Gastrocnemius medialis (tissue), 4 donors: ENCODE data around the gene MEX3B. TPM values are rescaled to one million over a fixed set of nuclear protein-coding genes. Genes with fewer than 3 reads are reported as not detected.
A peak's percentile ranks its signal among the peaks of the same experiment; 100 is the strongest.

Source experiments
- ATAC-seq, 2 donors: fragments of 150-250 bp; one replicate each; pipeline ENCODE4 v1.9.1; 2016
- DNase-seq, 2 donors: peaks; one replicate each; pipeline ENCODE4 v3.0.0-alpha.2; 2019
- H3K27ac ChIP-seq, 4 donors: fragments of 200-600 bp; sonication (generic); 1 replicate in 1 of 4; 2 replicates in 3 of 4; pipeline ENCODE4 v1.5.1; 2016 to 2018; ENCODE audit warnings: mild to moderate bottlenecking in 2 of 4, moderate library complexity in 1 of 4
- H3K27me3 ChIP-seq, 3 donors: fragments of 200-600 bp; sonication (generic) in 2 of 3; 1 replicate in 1 of 3; 2 replicates in 2 of 3; pipeline versions ENCODE4 v1.5.1 to v1.6.0; 2016 to 2019; ENCODE audit warnings: mild to moderate bottlenecking in 1 of 3, moderate library complexity in 1 of 3
- H3K36me3 ChIP-seq, 2 donors: fragments of 200-600 bp; sonication (generic) in 1 of 2; one replicate each; pipeline ENCODE4 v1.5.1; 2017 to 2018
- H3K4me1 ChIP-seq, 2 donors: fragments of 200-600 bp; sonication (generic) in 1 of 2; one replicate each; pipeline ENCODE4 v1.5.1; 2016 to 2017; ENCODE audit warnings: mild to moderate bottlenecking in 2 of 2
- H3K4me3 ChIP-seq, 4 donors: fragments of 200-600 bp; sonication (generic) in 3 of 4; 1 replicate in 1 of 4; 2 replicates in 3 of 4; pipeline ENCODE4 v1.5.1; 2016 to 2019; ENCODE audit warnings: mild to moderate bottlenecking in 2 of 4
- H3K9me3 ChIP-seq, 3 donors: fragments of 200-600 bp; sonication (generic) in 2 of 3; 1 replicate in 1 of 3; 2 replicates in 2 of 3; pipeline ENCODE4 v1.5.1; 2016 to 2019
- CTCF ChIP-seq, 5 experiments: fragments of 450-650 bp in 3 of 5; fragments of 200-600 bp in 2 of 5; sonication (generic) in 2 of 5; IDR thresholded peaks in 4 of 5; conservative IDR thresholded peaks in 1 of 5; 1 replicate in 4 of 5; 2 replicates in 1 of 5; pipeline ENCODE4 v1.5.1; 2016 to 2019; ENCODE audit warnings: antibody characterized with exemption in 5 of 5, mild to moderate bottlenecking in 3 of 5, moderate library complexity in 3 of 5
- POLR2A ChIP-seq, 2 donors: fragments of 450-650 bp; IDR thresholded peaks; one replicate each; pipeline ENCODE4 v1.6.1; 2017; ENCODE audit warnings: antibody characterized with exemption in 2 of 2, mild to moderate bottlenecking in 2 of 2, moderate library complexity in 2 of 2
- in situ Hi-C, 4 donors: fragments of 200-750 bp; cut with MboI; loops; one replicate each; pipeline versions ENCODE4 v1.15.0 to v1.8.0; 2017; ENCODE audit warnings: low sequenced_read_pairs in 4 of 4
- intact Hi-C: fragments of 100-400 bp; cut with DNase I; formaldehyde crosslinking; loops from one replicate; pipeline ENCODE4 v1.15.1; 2023; ENCODE audit warnings: low total_unique reads
- total RNA-seq, 4 donors: library from RNA; depleted of rRNA; stranded (reverse); fragments of >200 nt; gene quantifications; one replicate each; pipeline versions ENCODE4 v1.1.0 to v1.2.3, GENCODE V29; 2016

The MEX3B gene
- total RNA-seq, 4 donors from 2014 or later, result 1.3 to 2.4 (median 1.4) TPM

DNA sequence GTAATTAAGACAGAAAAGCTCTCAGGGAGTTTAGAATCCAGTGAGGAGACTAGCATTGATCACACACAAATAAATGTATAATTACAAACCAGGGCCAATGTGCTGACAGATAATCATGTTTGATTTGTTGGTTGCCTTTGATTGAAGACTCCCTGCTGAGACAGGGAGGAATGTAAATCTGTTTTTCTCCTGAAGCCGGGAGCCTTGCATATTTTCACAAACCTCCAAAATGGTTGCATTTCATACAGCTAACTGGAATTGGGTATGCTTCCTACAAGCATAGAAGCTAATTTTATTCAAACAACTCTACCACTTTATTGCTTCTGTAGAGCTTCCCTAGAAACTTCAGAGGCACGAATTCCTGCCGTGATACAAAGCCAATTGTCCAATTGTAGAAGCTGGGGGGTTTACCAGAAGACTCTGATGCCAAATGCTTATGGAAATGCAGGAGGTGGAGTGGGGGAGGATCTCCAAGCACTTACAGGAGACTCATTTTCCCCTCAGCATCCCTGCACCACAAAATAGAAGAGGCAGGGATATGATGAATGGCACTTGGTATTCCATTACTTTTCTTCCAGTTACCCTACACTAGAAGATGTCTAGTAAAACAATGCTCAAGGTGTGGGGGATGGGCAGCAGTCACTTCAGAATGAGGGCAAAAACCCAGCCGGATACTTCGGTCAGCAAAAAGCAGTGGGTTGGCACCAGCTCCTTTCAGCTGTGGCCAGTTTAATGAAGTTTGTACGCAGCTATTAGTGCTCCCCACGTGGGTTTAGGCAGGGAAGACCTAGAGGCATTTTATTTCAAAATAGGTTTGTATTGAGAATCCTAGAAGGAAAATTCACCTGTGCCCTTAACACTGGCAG, 11.4 kb upstream of the MEX3B start:
- intact Hi-C loops (no loop called here), in situ Hi-C loops (loop anchor here in 3 of 4 donors (10.0 to 25.0 kb wide), 2 partner anchors 570 to 572 kb away; no protein-coding TSS in a partner anchor)
- DNase-seq (no peak), ATAC-seq (no peak)
- Histone ChIP-seq H3K36me3 (no peaks in the 10 kb centered on the region), H3K9me3 (no peaks in the 10 kb centered on the region), H3K27ac (no peak overlapping the region), H3K27me3 (peaks cover 9 to 42% (median 27%) of the 10 kb centered on the region in 3 donors), H3K4me3 (no peak overlapping the region), H3K4me1 (no peaks in the 10 kb centered on the region)
- no peak for TF ChIP-seq CTCF (IDR thresholded peaks at IDR 0.05 in 4 of 5, conservative IDR thresholded peaks at IDR 0.05 in 1 of 5)
- TF ChIP-seq POLR2A (IDR thresholded peaks at IDR 0.05), result no peak

- DNase-seq (no peak), ATAC-seq (no peak)
- Histone ChIP-seq H3K27ac (no peak overlapping the region), H3K4me3 (no peak overlapping the region), H3K27me3 (peaks cover 6 to 8% (median 8%) of the 10 kb centered on the region in 3 donors), H3K36me3 (no peaks in the 10 kb centered on the region), H3K4me1 (no peaks in the 10 kb centered on the region), H3K9me3 (no peaks in the 10 kb centered on the region)
- intact Hi-C loops (no loop called here), in situ Hi-C loops (loop anchor here in 3 of 4 donors (10.0 to 25.0 kb wide), 2 partner anchors 565 to 568 kb away; no protein-coding TSS in a partner anchor)
- TF ChIP-seq CTCF (IDR thresholded peaks at IDR 0.05 in 4 of 5, conservative IDR thresholded peaks at IDR 0.05 in 1 of 5), result no peak
- no peak for TF ChIP-seq POLR2A (IDR thresholded peaks at IDR 0.05)
These were observed 6.9 kb upstream of the MEX3B start for GRCh38 chr15:82052751-82053150.

GRCh38 chr15:82051664-82052063, 5.8 kb upstream of the MEX3B start:
- no peaks in the 10 kb centered on the region for H3K4me1 ChIP-seq
- intact Hi-C loops, result no loop called here
- no peaks in the 10 kb centered on the region for H3K36me3 ChIP-seq
- DNase-seq (no peak), ATAC-seq (no peak)
- in situ Hi-C loops, result loop anchor here in 3 of 4 donors (10.0 to 25.0 kb wide), 2 partner anchors 564 to 567 kb away; no protein-coding TSS in a partner anchor
- no peak for TF ChIP-seq POLR2A (IDR thresholded peaks at IDR 0.05)
- TF ChIP-seq CTCF (IDR thresholded peaks at IDR 0.05 in 4 of 5, conservative IDR thresholded peaks at IDR 0.05 in 1 of 5), result no peak
- no peak overlapping the region for H3K27ac ChIP-seq
- no peak overlapping the region for H3K4me3 ChIP-seq
- H3K27me3 ChIP-seq, result peaks cover 0 to 3% (median under 1%) of the 10 kb centered on the region in 3 donors
- no peaks in the 10 kb centered on the region for H3K9me3 ChIP-seq

DNA sequence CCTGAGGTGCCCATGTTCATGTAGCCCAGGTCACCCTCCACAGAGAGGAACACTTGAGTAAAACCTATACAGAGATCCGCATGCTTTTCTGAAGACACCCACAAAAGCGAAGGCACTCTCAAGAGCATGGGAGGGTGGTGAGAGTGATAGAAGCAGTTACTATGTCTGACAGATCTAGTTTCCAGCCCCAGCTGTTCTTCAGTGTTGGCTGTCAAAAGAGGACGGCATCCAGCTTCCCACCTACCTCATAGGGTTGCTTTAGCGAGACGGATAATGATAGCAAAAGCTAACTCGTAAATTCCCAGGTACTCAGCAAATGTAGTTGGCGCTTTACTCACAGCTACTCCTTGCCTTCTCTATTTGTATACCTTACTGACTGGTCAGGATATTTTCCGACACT, 3.0 kb upstream of the MEX3B start:
- Histone ChIP-seq H3K4me1 (peaks cover 8 to 12% of the 10 kb centered on the region in 2 donors), H3K27ac (peak overlapping the region in 2 of 4 donors; percentile 34 to 92), H3K36me3 (no peaks in the 10 kb centered on the region), H3K27me3 (peaks cover 0 to 5% (median 0%) of the 10 kb centered on the region in 3 donors), H3K4me3 (no peak overlapping the region), H3K9me3 (no peaks in the 10 kb centered on the region)
- no peak for ATAC-seq
- in situ Hi-C loops, result no loop called here
- no peak for DNase-seq
- intact Hi-C loops, result loop anchor here (5.0 to 10.0 kb wide), 4 partner anchors 96 to 1047 kb away; partner anchors contain the start of gene TLNRD1
- no peak for TF ChIP-seq CTCF (IDR thresholded peaks at IDR 0.05 in 4 of 5, conservative IDR thresholded peaks at IDR 0.05 in 1 of 5)
- TF ChIP-seq POLR2A (IDR thresholded peaks at IDR 0.05), result no peak
